ENCODE measurements around the gene PTPN14.

The PTPN14 gene

GRCh38 chr1:214542275-214543199, 8.9 kb downstream of the PTPN14 start:
- H3K36me3 ChIP-seq (ENCODE audit: control insufficient read depth in 1 of 2, insufficient read depth in 2 of 2, low read length in 2 of 2) = no peaks in the 10 kb centered on the region
- H3K27ac ChIP-seq (ENCODE audit: low read depth, low read length) = no peak overlapping the region
- no peak overlapping the region for H3K9ac ChIP-seq (ENCODE audit: low read depth in 1 of 2, low read length in 2 of 2)
- H3K27me3 ChIP-seq (ENCODE audit: control insufficient read depth in 1 of 2, insufficient read depth in 2 of 2, low read length in 2 of 2) = no peaks in the 10 kb centered on the region
- H3K4me3 ChIP-seq (ENCODE audit: low read depth in 1 of 2, low read length in 2 of 2) = no peak overlapping the region
- peaks cover 0 to 9% of the 10 kb centered on the region in 2 donors for H3K4me1 ChIP-seq (ENCODE audit: control insufficient read depth in 1 of 2, insufficient read depth in 2 of 2, low read length in 2 of 2)
- no peaks in the 10 kb centered on the region for H3K9me3 ChIP-seq (ENCODE audit: control insufficient read depth in 1 of 2, low read length in 2 of 2)

GRCh38 chr1:214541693-214542092, 9.7 kb downstream of the PTPN14 start:
- Histone ChIP-seq H3K36me3 (ENCODE audit: control insufficient read depth in 1 of 2, insufficient read depth in 2 of 2, low read length in 2 of 2) (no peaks in the 10 kb centered on the region), H3K4me3 (ENCODE audit: low read depth in 1 of 2, low read length in 2 of 2) (no peak overlapping the region), H3K27ac (ENCODE audit: low read depth, low read length) (no peak overlapping the region), H3K9ac (ENCODE audit: low read depth in 1 of 2, low read length in 2 of 2) (no peak overlapping the region), H3K27me3 (ENCODE audit: control insufficient read depth in 1 of 2, insufficient read depth in 2 of 2, low read length in 2 of 2) (no peaks in the 10 kb centered on the region), H3K9me3 (ENCODE audit: control insufficient read depth in 1 of 2, low read length in 2 of 2) (no peaks in the 10 kb centered on the region), H3K4me1 (ENCODE audit: control insufficient read depth in 1 of 2, insufficient read depth in 2 of 2, low read length in 2 of 2) (peaks cover 0 to 3% of the 10 kb centered on the region in 2 donors)

- H3K36me3 ChIP-seq (ENCODE audit: control insufficient read depth in 1 of 2, insufficient read depth in 2 of 2, low read length in 2 of 2) = no peaks in the 10 kb centered on the region
- H3K9ac ChIP-seq (ENCODE audit: low read depth in 1 of 2, low read length in 2 of 2) = no peak overlapping the region
- no peaks in the 10 kb centered on the region for H3K4me1 ChIP-seq (ENCODE audit: control insufficient read depth in 1 of 2, insufficient read depth in 2 of 2, low read length in 2 of 2)
- no peak overlapping the region for H3K27ac ChIP-seq (ENCODE audit: low read depth, low read length)
- no peak overlapping the region for H3K4me3 ChIP-seq (ENCODE audit: low read depth in 1 of 2, low read length in 2 of 2)
- H3K9me3 ChIP-seq (ENCODE audit: control insufficient read depth in 1 of 2, low read length in 2 of 2) = no peaks in the 10 kb centered on the region
- H3K27me3 ChIP-seq (ENCODE audit: control insufficient read depth in 1 of 2, insufficient read depth in 2 of 2, low read length in 2 of 2) = no peaks in the 10 kb centered on the region
These were observed 10.2 kb downstream of the PTPN14 start for GRCh38 chr1:214541206-214541605.

- no peaks in the 10 kb centered on the region for H3K4me1 ChIP-seq (ENCODE audit: control insufficient read depth in 1 of 2, insufficient read depth in 2 of 2, low read length in 2 of 2)
- H3K4me3 ChIP-seq (ENCODE audit: low read depth in 1 of 2, low read length in 2 of 2) = no peak overlapping the region
- no peaks in the 10 kb centered on the region for H3K27me3 ChIP-seq (ENCODE audit: control insufficient read depth in 1 of 2, insufficient read depth in 2 of 2, low read length in 2 of 2)
- no peak overlapping the region for H3K27ac ChIP-seq (ENCODE audit: low read depth, low read length)
- H3K9me3 ChIP-seq (ENCODE audit: control insufficient read depth in 1 of 2, low read length in 2 of 2) = no peaks in the 10 kb centered on the region
- H3K9ac ChIP-seq (ENCODE audit: low read depth in 1 of 2, low read length in 2 of 2) = no peak overlapping the region
- no peaks in the 10 kb centered on the region for H3K36me3 ChIP-seq (ENCODE audit: control insufficient read depth in 1 of 2, insufficient read depth in 2 of 2, low read length in 2 of 2)
These were observed 11.1 kb downstream of the PTPN14 start for GRCh38 chr1:214540324-214540723.

- Histone ChIP-seq H3K9ac (ENCODE audit: low read depth in 1 of 2, low read length in 2 of 2) (no peak overlapping the region), H3K9me3 (ENCODE audit: control insufficient read depth in 1 of 2, low read length in 2 of 2) (no peaks in the 10 kb centered on the region), H3K36me3 (ENCODE audit: control insufficient read depth in 1 of 2, insufficient read depth in 2 of 2, low read length in 2 of 2) (no peaks in the 10 kb centered on the region), H3K27ac (ENCODE audit: low read depth, low read length) (no peak overlapping the region), H3K27me3 (ENCODE audit: control insufficient read depth in 1 of 2, insufficient read depth in 2 of 2, low read length in 2 of 2) (no peaks in the 10 kb centered on the region), H3K4me1 (ENCODE audit: control insufficient read depth in 1 of 2, insufficient read depth in 2 of 2, low read length in 2 of 2) (no peaks in the 10 kb centered on the region), H3K4me3 (ENCODE audit: low read depth in 1 of 2, low read length in 2 of 2) (no peak overlapping the region)
These were observed 12.9 kb downstream of the PTPN14 start for GRCh38 chr1:214538496-214538895.

GRCh38 chr1:214537872-214538473, 13.4 kb downstream of the PTPN14 start:
- Histone ChIP-seq H3K9ac (ENCODE audit: low read depth in 1 of 2, low read length in 2 of 2) (no peak overlapping the region), H3K27me3 (ENCODE audit: control insufficient read depth in 1 of 2, insufficient read depth in 2 of 2, low read length in 2 of 2) (no peaks in the 10 kb centered on the region), H3K4me3 (ENCODE audit: low read depth in 1 of 2, low read length in 2 of 2) (no peak overlapping the region), H3K4me1 (ENCODE audit: control insufficient read depth in 1 of 2, insufficient read depth in 2 of 2, low read length in 2 of 2) (no peaks in the 10 kb centered on the region), H3K9me3 (ENCODE audit: control insufficient read depth in 1 of 2, low read length in 2 of 2) (no peaks in the 10 kb centered on the region), H3K27ac (ENCODE audit: low read depth, low read length) (no peak overlapping the region), H3K36me3 (ENCODE audit: control insufficient read depth in 1 of 2, insufficient read depth in 2 of 2, low read length in 2 of 2) (no peaks in the 10 kb centered on the region)

GRCh38 chr1:214537219-214537618, 14.2 kb downstream of the PTPN14 start:
- H3K27ac ChIP-seq (ENCODE audit: low read depth, low read length) = no peak overlapping the region
- no peaks in the 10 kb centered on the region for H3K27me3 ChIP-seq (ENCODE audit: control insufficient read depth in 1 of 2, insufficient read depth in 2 of 2, low read length in 2 of 2)
- no peak overlapping the region for H3K4me3 ChIP-seq (ENCODE audit: low read depth in 1 of 2, low read length in 2 of 2)
- no peak overlapping the region for H3K9ac ChIP-seq (ENCODE audit: low read depth in 1 of 2, low read length in 2 of 2)
- H3K36me3 ChIP-seq (ENCODE audit: control insufficient read depth in 1 of 2, insufficient read depth in 2 of 2, low read length in 2 of 2) = no peaks in the 10 kb centered on the region
- H3K9me3 ChIP-seq (ENCODE audit: control insufficient read depth in 1 of 2, low read length in 2 of 2) = no peaks in the 10 kb centered on the region
- H3K4me1 ChIP-seq (ENCODE audit: control insufficient read depth in 1 of 2, insufficient read depth in 2 of 2, low read length in 2 of 2) = no peaks in the 10 kb centered on the region

GRCh38 chr1:214532070-214532469, 19.3 kb downstream of the PTPN14 start:
- Histone ChIP-seq H3K4me1 (ENCODE audit: control insufficient read depth in 1 of 2, insufficient read depth in 2 of 2, low read length in 2 of 2) (no peaks in the 10 kb centered on the region), H3K36me3 (ENCODE audit: control insufficient read depth in 1 of 2, insufficient read depth in 2 of 2, low read length in 2 of 2) (no peaks in the 10 kb centered on the region), H3K9ac (ENCODE audit: low read depth in 1 of 2, low read length in 2 of 2) (no peak overlapping the region), H3K4me3 (ENCODE audit: low read depth in 1 of 2, low read length in 2 of 2) (no peak overlapping the region), H3K27me3 (ENCODE audit: control insufficient read depth in 1 of 2, insufficient read depth in 2 of 2, low read length in 2 of 2) (no peaks in the 10 kb centered on the region), H3K9me3 (ENCODE audit: control insufficient read depth in 1 of 2, low read length in 2 of 2) (no peaks in the 10 kb centered on the region), H3K27ac (ENCODE audit: low read depth, low read length) (no peak overlapping the region)

GRCh38 chr1:214525535-214526019, 25.8 kb downstream of the PTPN14 start:
- Histone ChIP-seq H3K9me3 (ENCODE audit: control insufficient read depth in 1 of 2, low read length in 2 of 2) (no peaks in the 10 kb centered on the region), H3K4me1 (ENCODE audit: control insufficient read depth in 1 of 2, insufficient read depth in 2 of 2, low read length in 2 of 2) (no peaks in the 10 kb centered on the region), H3K9ac (ENCODE audit: low read depth in 1 of 2, low read length in 2 of 2) (no peak overlapping the region), H3K27ac (ENCODE audit: low read depth, low read length) (no peak overlapping the region), H3K36me3 (ENCODE audit: control insufficient read depth in 1 of 2, insufficient read depth in 2 of 2, low read length in 2 of 2) (no peaks in the 10 kb centered on the region), H3K27me3 (ENCODE audit: control insufficient read depth in 1 of 2, insufficient read depth in 2 of 2, low read length in 2 of 2) (no peaks in the 10 kb centered on the region), H3K4me3 (ENCODE audit: low read depth in 1 of 2, low read length in 2 of 2) (no peak overlapping the region)

GRCh38 chr1:214524824-214525223, 26.6 kb downstream of the PTPN14 start:
- Histone ChIP-seq H3K36me3 (ENCODE audit: control insufficient read depth in 1 of 2, insufficient read depth in 2 of 2, low read length in 2 of 2) (no peaks in the 10 kb centered on the region), H3K9me3 (ENCODE audit: control insufficient read depth in 1 of 2, low read length in 2 of 2) (no peaks in the 10 kb centered on the region), H3K4me1 (ENCODE audit: control insufficient read depth in 1 of 2, insufficient read depth in 2 of 2, low read length in 2 of 2) (no peaks in the 10 kb centered on the region), H3K4me3 (ENCODE audit: low read depth in 1 of 2, low read length in 2 of 2) (no peak overlapping the region), H3K27me3 (ENCODE audit: control insufficient read depth in 1 of 2, insufficient read depth in 2 of 2, low read length in 2 of 2) (no peaks in the 10 kb centered on the region), H3K27ac (ENCODE audit: low read depth, low read length) (no peak overlapping the region), H3K9ac (ENCODE audit: low read depth in 1 of 2, low read length in 2 of 2) (no peak overlapping the region)
